ENCODE results near the gene SLC6A19. TPM values are rescaled to one million over a fixed set of nuclear protein-coding genes. Genes with fewer than 3 reads are reported as not detected.
A peak's percentile ranks its signal among the peaks of the same experiment; 100 is the strongest.

The SLC6A19 gene
- total and polyA plus RNA-seq, 2 of the 13 experiments (the other 11 are each of a cell fraction or from before 2014, with no cell fraction given): 0.02 TPM; not detected in 1

- peak; percentile 74; the same call in 1 of the 2 replicates for TF ChIP-seq CCDC6 (CRISPR knock-in tag; IDR thresholded peaks at IDR 0.05)
- TF ChIP-seq ZNF574 (CRISPR knock-in tag; IDR thresholded peaks at IDR 0.05): peak; percentile 81
- TF ChIP-seq DPF2 (CRISPR knock-in tag; IDR thresholded peaks at IDR 0.05; ENCODE audit: borderline replicate concordance, low read depth): no peak
- peak; percentile 72; the same call in 1 of the 2 replicates for TF ChIP-seq ZBTB10 (CRISPR knock-in tag; IDR thresholded peaks at IDR 0.05; ENCODE audit: borderline replicate concordance)
- TF ChIP-seq, protein P1, sequence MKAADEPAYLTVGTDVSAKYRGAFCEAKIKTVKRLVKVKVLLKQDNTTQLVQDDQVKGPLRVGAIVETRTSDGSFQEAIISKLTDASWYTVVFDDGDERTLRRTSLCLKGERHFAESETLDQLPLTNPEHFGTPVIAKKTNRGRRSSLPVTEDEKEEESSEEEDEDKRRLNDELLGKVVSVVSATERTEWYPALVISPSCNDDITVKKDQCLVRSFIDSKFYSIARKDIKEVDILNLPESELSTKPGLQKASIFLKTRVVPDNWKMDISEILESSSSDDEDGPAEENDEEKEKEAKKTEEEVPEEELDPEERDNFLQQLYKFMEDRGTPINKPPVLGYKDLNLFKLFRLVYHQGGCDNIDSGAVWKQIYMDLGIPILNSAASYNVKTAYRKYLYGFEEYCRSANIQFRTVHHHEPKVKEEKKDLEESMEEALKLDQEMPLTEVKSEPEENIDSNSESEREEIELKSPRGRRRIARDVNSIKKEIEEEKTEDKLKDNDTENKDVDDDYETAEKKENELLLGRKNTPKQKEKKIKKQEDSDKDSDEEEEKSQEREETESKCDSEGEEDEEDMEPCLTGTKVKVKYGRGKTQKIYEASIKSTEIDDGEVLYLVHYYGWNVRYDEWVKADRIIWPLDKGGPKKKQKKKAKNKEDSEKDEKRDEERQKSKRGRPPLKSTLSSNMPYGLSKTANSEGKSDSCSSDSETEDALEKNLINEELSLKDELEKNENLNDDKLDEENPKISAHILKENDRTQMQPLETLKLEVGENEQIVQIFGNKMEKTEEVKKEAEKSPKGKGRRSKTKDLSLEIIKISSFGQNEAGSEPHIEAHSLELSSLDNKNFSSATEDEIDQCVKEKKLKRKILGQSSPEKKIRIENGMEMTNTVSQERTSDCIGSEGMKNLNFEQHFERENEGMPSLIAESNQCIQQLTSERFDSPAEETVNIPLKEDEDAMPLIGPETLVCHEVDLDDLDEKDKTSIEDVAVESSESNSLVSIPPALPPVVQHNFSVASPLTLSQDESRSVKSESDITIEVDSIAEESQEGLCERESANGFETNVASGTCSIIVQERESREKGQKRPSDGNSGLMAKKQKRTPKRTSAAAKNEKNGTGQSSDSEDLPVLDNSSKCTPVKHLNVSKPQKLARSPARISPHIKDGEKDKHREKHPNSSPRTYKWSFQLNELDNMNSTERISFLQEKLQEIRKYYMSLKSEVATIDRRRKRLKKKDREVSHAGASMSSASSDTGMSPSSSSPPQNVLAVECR (CRISPR knock-in tag; IDR thresholded peaks at IDR 0.05; ENCODE audit: borderline replicate concordance): peak; percentile 60; the same call in 1 of the 2 replicates
- TF ChIP-seq ZNF282 (IDR thresholded peaks at IDR 0.05; ENCODE audit: partially characterized antibody): no peak
- no peak for TF ChIP-seq NFYB (CRISPR knock-in tag; IDR thresholded peaks at IDR 0.05)
- peak; percentile 93 for TF ChIP-seq ZIK1 (CRISPR knock-in tag; IDR thresholded peaks at IDR 0.05; ENCODE audit: borderline replicate concordance, low read depth)
- no peak for TF ChIP-seq ZNF143 (CRISPR knock-in tag; IDR thresholded peaks at IDR 0.05)
- TF ChIP-seq GZF1 (CRISPR knock-in tag; IDR thresholded peaks at IDR 0.05): no peak
- no peak for TF ChIP-seq ATF1 (CRISPR knock-in tag; IDR thresholded peaks at IDR 0.05)
- 0 out of 2 replicates have a peak, but pooled peaks have one; percentile 23 for TF ChIP-seq NFYC (CRISPR knock-in tag; IDR thresholded peaks at IDR 0.05)
- no peak; the same call in 1 of the 2 replicates for TF ChIP-seq ZNF225 (CRISPR knock-in tag; IDR thresholded peaks at IDR 0.05)
- TF ChIP-seq, protein P2, sequence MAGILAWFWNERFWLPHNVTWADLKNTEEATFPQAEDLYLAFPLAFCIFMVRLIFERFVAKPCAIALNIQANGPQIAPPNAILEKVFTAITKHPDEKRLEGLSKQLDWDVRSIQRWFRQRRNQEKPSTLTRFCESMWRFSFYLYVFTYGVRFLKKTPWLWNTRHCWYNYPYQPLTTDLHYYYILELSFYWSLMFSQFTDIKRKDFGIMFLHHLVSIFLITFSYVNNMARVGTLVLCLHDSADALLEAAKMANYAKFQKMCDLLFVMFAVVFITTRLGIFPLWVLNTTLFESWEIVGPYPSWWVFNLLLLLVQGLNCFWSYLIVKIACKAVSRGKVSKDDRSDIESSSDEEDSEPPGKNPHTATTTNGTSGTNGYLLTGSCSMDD (CRISPR knock-in tag; IDR thresholded peaks at IDR 0.05): no peak
- TF ChIP-seq SOX5 (CRISPR knock-in tag; IDR thresholded peaks at IDR 0.05; ENCODE audit: borderline replicate concordance): no peak
- TF ChIP-seq ZBTB25 (CRISPR knock-in tag; IDR thresholded peaks at IDR 0.05): peak; percentile 83
- TF ChIP-seq ZNF605 (CRISPR knock-in tag; IDR thresholded peaks at IDR 0.05): peak; percentile 72; the same call in 1 of the 2 replicates
Measured at GRCh38 chr5:1246711-1247431, 45.5 kb downstream of the SLC6A19 start (continued).

Data from HepG2 (cell line).